Activated naive CD4-positive, alpha-beta T cell treated with anti-CD3 and anti-CD28 coated beads, Interleukin-2, amount 50 U/mL, for 16 hours (primary cell): ENCODE measurements around the gene SLC6A18.
A peak's percentile ranks its signal among the peaks of the same experiment; 100 is the strongest.

ENCODE experiments used
- DNase-seq: peaks from one replicate; pipeline ENCODE4 v3.0.0-alpha.2; 2020

The SLC6A18 gene

GRCh38 chr5:1187234-1187949 lies 37.8 kb upstream of the SLC6A18 start:
- DNase-seq: peak; percentile 7

- no peak for DNase-seq
Observed at GRCh38 chr5:1187950-1188334, 37.2 kb upstream of the SLC6A18 start.

GRCh38 chr5:1188464-1188863 lies 36.7 kb upstream of the SLC6A18 start:
- DNase-seq: no peak

- DNase-seq: no peak
Observed at GRCh38 chr5:1189269-1189668, 35.9 kb upstream of the SLC6A18 start.

- DNase-seq: no peak
Observed at GRCh38 chr5:1190278-1190677, 34.9 kb upstream of the SLC6A18 start.

- DNase-seq: no peak
Observed at GRCh38 chr5:1190837-1191239, 34.3 kb upstream of the SLC6A18 start.

- no peak for DNase-seq
Observed at GRCh38 chr5:1192971-1193590, 32.1 kb upstream of the SLC6A18 start.

- DNase-seq: no peak
Observed at GRCh38 chr5:1193591-1193985, 31.6 kb upstream of the SLC6A18 start.

GRCh38 chr5:1194378-1194777 lies 30.8 kb upstream of the SLC6A18 start:
- no peak for DNase-seq

- no peak for DNase-seq
Observed at GRCh38 chr5:1195439-1195838, 29.7 kb upstream of the SLC6A18 start.

GRCh38 chr5:1195916-1196315 lies 29.3 kb upstream of the SLC6A18 start:
- DNase-seq: no peak

GRCh38 chr5:1196562-1196961 lies 28.6 kb upstream of the SLC6A18 start:
- DNase-seq: no peak

GRCh38 chr5:1197876-1198666 lies 27.1 kb upstream of the SLC6A18 start:
- no peak for DNase-seq

GRCh38 chr5:1199340-1199648 lies 25.9 kb upstream of the SLC6A18 start:
- no peak for DNase-seq

GRCh38 chr5:1199649-1200494 lies 25.3 kb upstream of the SLC6A18 start:
- no peak for DNase-seq

GRCh38 chr5:1200495-1201326 lies 24.5 kb upstream of the SLC6A18 start:
- no peak for DNase-seq

GRCh38 chr5:1201327-1202025 lies 23.7 kb upstream of the SLC6A18 start, which contains the start of gene SLC6A19:
SLC6A19 (plus strand) TSS chr5:1201595; CDS start chr5:1201651, 56 bp downstream.
- no peak for DNase-seq

GRCh38 chr5:1202026-1202797 lies 23.0 kb upstream of the SLC6A18 start:
- no peak for DNase-seq

- no peak for DNase-seq
Observed at GRCh38 chr5:1202798-1203185, 22.4 kb upstream of the SLC6A18 start.

GRCh38 chr5:1203311-1203967 lies 21.7 kb upstream of the SLC6A18 start:
- no peak for DNase-seq
